ENCODE measurements around the gene NFX1. TPM values are rescaled to one million over a fixed set of nuclear protein-coding genes. Genes with fewer than 3 reads are reported as not detected.
A peak's percentile ranks its signal among the peaks of the same experiment; 100 is the strongest.

NFX1 gene
- total RNA-seq, 4 donors from 2014 or later, result 32.1 to 49.4 (median 36.9) TPM

- Histone ChIP-seq H3K4me3 (no peak overlapping the region), H3K27ac (replicated peaks in 1 of 4) (no peak overlapping the region), H3K9me3 (no peaks in the 10 kb centered on the region), H3K27me3 (no peaks in the 10 kb centered on the region), H3K4me1 (peaks cover 12 to 21% (median 15%) of the 10 kb centered on the region in 4 donors), H3K36me3 (peaks cover 0 to 43% (median 31%) of the 10 kb centered on the region in 4 donors)
- intact Hi-C loops (cut with DNase I), result no loop called here
- WGBS, result 90% methylated on average over 8 of the region's 9 CpGs
- DNase-seq (ENCODE audit: extremely low spot score), result no peak
- TF ChIP-seq EP300 (IDR thresholded peaks at IDR 0.05), result no peak
- no peak for TF ChIP-seq POLR2A (IDR thresholded peaks at IDR 0.05; ENCODE audit: low read depth)
- no peak for TF ChIP-seq POLR2AphosphoS5 (IDR thresholded peaks at IDR 0.05)
- TF ChIP-seq CTCF (IDR thresholded peaks at IDR 0.05), result no peak
These were observed 83.9 kb downstream of the NFX1 start for GRCh38 chr9:33374190-33374589.

DNA sequence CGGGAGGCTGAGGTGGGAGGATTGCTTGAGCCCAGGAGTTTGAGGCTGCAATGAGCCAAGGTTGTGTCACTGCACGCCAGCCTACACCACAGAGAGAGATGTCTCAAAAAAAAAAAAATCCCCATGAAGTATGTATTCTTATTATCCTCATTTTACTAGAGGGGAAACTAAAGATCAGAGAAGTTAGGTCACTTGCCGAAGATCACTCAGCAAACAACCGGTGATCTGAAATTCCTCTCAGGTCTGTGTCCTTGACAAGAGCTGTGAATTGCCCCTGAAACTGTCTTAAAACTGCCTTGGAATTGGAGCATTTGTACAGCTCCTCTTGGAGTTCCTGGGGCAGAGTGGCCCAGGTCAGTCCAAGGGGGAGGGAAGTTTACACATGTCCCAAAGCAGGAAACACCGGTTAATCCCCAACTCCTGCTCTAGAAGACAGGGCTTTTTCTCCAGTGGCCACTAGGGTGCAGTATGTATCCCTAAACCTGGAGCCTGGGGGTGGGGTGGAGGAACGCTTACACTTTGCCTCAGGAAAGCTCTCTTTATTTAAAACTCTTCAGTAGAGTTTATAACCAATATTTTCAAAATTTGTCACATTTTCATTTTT, 84.4 kb downstream of the NFX1 start:
- Histone ChIP-seq H3K4me3 (peak overlapping the region; percentile 20 to 28 (median 25)), H3K27ac (replicated peaks in 1 of 4) (peak overlapping the region; percentile 37 to 57 (median 48)), H3K36me3 (peaks cover 0 to 37% (median 26%) of the 10 kb centered on the region in 4 donors), H3K9me3 (no peaks in the 10 kb centered on the region), H3K27me3 (no peaks in the 10 kb centered on the region), H3K4me1 (peaks cover 14 to 21% (median 15%) of the 10 kb centered on the region in 4 donors)
- intact Hi-C loops (cut with DNase I), result loop anchor here (1.0 kb wide), 2 partner anchors 41 to 92 kb away; no protein-coding TSS in a partner anchor
- TF ChIP-seq POLR2AphosphoS5 (IDR thresholded peaks at IDR 0.05) (peak; percentile 28 to 33), CTCF (IDR thresholded peaks at IDR 0.05) (peak; percentile 85 to 94 (median 89)), POLR2A (IDR thresholded peaks at IDR 0.05; ENCODE audit: low read depth) (no peak), EP300 (IDR thresholded peaks at IDR 0.05) (no peak)
- peak; percentile 95 for DNase-seq (ENCODE audit: extremely low spot score)
- 58% methylated on average over 6 of the region's 6 CpGs for WGBS

- H3K36me3 ChIP-seq, result peaks cover 0 to 31% (median 20%) of the 10 kb centered on the region in 4 donors
- DNase-seq (ENCODE audit: extremely low spot score), result no peak
- no peak for TF ChIP-seq EP300 (IDR thresholded peaks at IDR 0.05)
- no peak for TF ChIP-seq POLR2AphosphoS5 (IDR thresholded peaks at IDR 0.05)
- TF ChIP-seq CTCF (IDR thresholded peaks at IDR 0.05), result peak in 1 of 3 experiments; percentile 14
- H3K27me3 ChIP-seq, result no peaks in the 10 kb centered on the region
- H3K27ac ChIP-seq (replicated peaks in 1 of 4), result peak overlapping the region; percentile 37 to 57 (median 48)
- peak overlapping the region; percentile 20 to 28 (median 25) for H3K4me3 ChIP-seq
- H3K4me1 ChIP-seq, result peaks cover 14 to 21% (median 17%) of the 10 kb centered on the region in 4 donors
- no peaks in the 10 kb centered on the region for H3K9me3 ChIP-seq
- intact Hi-C loops (cut with DNase I), result loop anchor here (1.0 kb wide), 2 partner anchors 40 to 91 kb away; no protein-coding TSS in a partner anchor
- WGBS, result 59% methylated on average over 15 of the region's 15 CpGs
These were observed 85.0 kb downstream of the NFX1 start for GRCh38 chr9:33375238-33375840.

- intact Hi-C loops (cut with DNase I), result loop anchor here (1.0 kb wide), 2 partner anchors 39 to 90 kb away; no protein-coding TSS in a partner anchor
- DNase-seq (ENCODE audit: extremely low spot score), result no peak
These were observed 85.6 kb downstream of the NFX1 start for GRCh38 chr9:33375841-33376321.

More at GRCh38 chr9:33375841-33376321, 85.6 kb downstream of the NFX1 start:
- Histone ChIP-seq H3K27ac (replicated peaks in 1 of 4) (peak overlapping the region in 1 of 4 donors; percentile 46), H3K4me3 (no peak overlapping the region), H3K9me3 (no peaks in the 10 kb centered on the region), H3K4me1 (peaks cover 14 to 21% (median 18%) of the 10 kb centered on the region in 4 donors), H3K36me3 (peaks cover 0 to 26% (median 15%) of the 10 kb centered on the region in 4 donors), H3K27me3 (no peaks in the 10 kb centered on the region)
- TF ChIP-seq EP300 (IDR thresholded peaks at IDR 0.05), result no peak
- TF ChIP-seq POLR2A (IDR thresholded peaks at IDR 0.05; ENCODE audit: low read depth), result no peak
- no peak for TF ChIP-seq CTCF (IDR thresholded peaks at IDR 0.05)
- TF ChIP-seq POLR2AphosphoS5 (IDR thresholded peaks at IDR 0.05), result no peak
- WGBS, result 89% methylated on average over 7 of the region's 7 CpGs

Measured in esophagus muscularis mucosa (tissue), 4 donors.